Measurements from ENCODE around the gene TSSK2.
"Not testable (repeated sequence)": the region's sequence is repeated elsewhere in the genome, so short reads cannot be mapped to it uniquely, and the experiment has no call there.

TSSK2 gene

DNA sequence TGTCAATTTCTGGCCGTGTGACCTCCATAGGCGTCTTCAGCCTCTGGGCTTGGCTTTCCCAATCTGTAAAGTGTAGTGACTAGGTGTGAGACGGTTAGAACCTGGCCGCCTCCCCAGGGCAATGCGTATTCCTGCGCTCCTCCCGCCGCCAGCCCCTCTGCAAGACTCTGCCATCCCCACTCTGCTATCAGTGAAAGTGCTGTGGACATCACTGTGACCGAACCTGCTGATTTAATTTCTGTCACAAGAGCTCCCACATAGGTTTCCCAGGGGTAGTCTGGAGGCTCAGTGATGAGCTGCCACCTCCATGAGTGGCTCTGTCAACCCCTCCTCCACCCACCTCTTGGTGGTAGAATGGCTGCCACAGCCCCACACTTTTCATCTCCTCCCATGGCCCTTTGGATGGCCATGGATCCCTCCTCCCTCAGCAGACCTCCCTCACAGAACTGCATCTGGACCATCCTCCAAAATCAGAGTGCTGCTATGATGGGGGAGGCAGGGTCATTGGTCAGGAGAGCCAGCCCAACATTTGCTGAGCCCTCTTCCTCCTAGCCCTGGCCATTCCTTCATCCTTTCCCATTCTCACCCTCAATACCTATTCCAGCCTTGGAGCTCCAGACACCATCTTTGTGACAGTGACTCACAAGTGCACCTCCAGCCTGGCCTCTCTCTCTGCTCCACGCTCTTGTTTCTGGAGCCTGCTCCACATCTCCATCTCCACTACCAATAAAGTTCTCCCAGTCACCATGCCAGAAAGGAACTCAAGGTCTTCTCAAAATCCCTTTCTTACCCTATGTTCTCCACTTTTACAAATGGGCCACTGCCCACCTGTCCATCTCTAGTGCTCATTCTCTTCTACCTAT lies 20.5 kb downstream of the TSSK2 start:
- Histone ChIP-seq H3K9me3 (ENCODE audit: insufficient read depth, low read length) (no peaks in the 10 kb centered on the region), H3K4me1 (ENCODE audit: low read length) (no peaks in the 10 kb centered on the region), H2AFZ (ENCODE audit: low read depth, low read length) (no peak overlapping the region), H3K4me2 (ENCODE audit: low read length) (no peak overlapping the region), H3K36me3 (replicated peaks; ENCODE audit: low read depth, low read length) (no peaks in the 10 kb centered on the region), H3K79me2 (ENCODE audit: low read length) (no peaks in the 10 kb centered on the region), H4K20me1 (ENCODE audit: insufficient read depth, low read length) (no peaks in the 10 kb centered on the region), H3K27me3 (ENCODE audit: low read depth, low read length) (no peaks in the 10 kb centered on the region; the same call in 1 of the 2 replicates), H3K9ac (ENCODE audit: low read length) (no peak overlapping the region), H3K27ac (ENCODE audit: low read length) (no peak overlapping the region), H3K4me3 (ENCODE audit: low read length) (no peak overlapping the region)
- TF ChIP-seq, protein P1, sequence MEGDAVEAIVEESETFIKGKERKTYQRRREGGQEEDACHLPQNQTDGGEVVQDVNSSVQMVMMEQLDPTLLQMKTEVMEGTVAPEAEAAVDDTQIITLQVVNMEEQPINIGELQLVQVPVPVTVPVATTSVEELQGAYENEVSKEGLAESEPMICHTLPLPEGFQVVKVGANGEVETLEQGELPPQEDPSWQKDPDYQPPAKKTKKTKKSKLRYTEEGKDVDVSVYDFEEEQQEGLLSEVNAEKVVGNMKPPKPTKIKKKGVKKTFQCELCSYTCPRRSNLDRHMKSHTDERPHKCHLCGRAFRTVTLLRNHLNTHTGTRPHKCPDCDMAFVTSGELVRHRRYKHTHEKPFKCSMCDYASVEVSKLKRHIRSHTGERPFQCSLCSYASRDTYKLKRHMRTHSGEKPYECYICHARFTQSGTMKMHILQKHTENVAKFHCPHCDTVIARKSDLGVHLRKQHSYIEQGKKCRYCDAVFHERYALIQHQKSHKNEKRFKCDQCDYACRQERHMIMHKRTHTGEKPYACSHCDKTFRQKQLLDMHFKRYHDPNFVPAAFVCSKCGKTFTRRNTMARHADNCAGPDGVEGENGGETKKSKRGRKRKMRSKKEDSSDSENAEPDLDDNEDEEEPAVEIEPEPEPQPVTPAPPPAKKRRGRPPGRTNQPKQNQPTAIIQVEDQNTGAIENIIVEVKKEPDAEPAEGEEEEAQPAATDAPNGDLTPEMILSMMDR (IDR thresholded peaks at IDR 0.05; ENCODE audit: low read depth, low read length), result no peak
- no peak for TF ChIP-seq EZH2phosphoT487 (IDR thresholded peaks at IDR 0.05; ENCODE audit: low read depth)

DNA sequence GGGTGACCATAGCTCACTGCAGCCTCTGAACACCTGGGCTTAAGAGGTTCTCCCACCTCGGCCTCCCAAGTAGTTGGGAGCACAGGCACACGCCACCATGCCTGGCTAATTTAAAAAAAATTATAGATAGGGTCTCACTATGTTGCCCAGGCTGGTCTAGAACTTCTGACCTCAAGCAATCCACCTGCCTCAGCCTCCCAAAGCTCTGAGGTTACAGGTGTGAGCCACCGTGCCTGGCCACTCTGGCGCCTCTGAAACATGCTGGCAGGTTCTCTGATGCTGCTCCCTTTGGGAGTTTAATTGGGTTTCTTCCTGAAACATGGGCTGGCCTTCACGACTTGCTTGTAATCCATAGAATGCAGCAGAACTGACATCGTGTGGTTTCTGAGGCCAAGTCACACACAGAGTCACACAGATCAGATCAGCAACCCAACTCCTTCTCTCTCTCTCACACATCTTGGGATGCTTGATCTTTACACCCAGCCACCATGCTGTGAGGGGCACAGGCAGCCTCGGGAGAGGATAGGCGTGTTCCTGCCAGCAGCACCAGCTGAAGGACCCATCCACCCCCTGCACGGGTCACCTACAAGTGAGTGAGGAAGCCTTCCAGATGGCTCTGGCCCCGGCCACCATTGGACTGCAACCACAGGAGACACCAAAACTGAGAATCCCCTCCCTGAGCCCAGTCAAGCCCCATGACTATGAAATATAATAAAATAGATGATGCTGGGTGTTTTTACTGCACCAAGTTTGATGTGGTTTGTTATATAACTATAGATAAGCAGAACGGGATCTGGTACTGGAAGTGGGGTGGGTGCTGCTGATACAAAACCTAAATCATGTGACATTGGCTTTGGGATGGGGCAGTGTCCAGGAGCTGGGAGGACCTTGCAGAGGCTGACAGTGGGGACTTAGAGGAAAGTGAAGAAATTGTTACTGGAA lies 22.1 kb downstream of the TSSK2 start:
- no peak overlapping the region for H3K4me3 ChIP-seq (ENCODE audit: low read length)
- H3K27ac ChIP-seq (ENCODE audit: low read length), result no peak overlapping the region
- H3K27me3 ChIP-seq (ENCODE audit: low read depth, low read length), result no peaks in the 10 kb centered on the region; the same call in 1 of the 2 replicates
- H2AFZ ChIP-seq (ENCODE audit: low read depth, low read length), result no peak overlapping the region
- H3K36me3 ChIP-seq (replicated peaks; ENCODE audit: low read depth, low read length), result no peaks in the 10 kb centered on the region
- no peak for TF ChIP-seq EZH2phosphoT487 (IDR thresholded peaks at IDR 0.05; ENCODE audit: low read depth)
- TF ChIP-seq, protein P1 (IDR thresholded peaks at IDR 0.05; ENCODE audit: low read depth, low read length), result no peak
- no peak overlapping the region for H3K9ac ChIP-seq (ENCODE audit: low read length)
- no peaks in the 10 kb centered on the region for H3K79me2 ChIP-seq (ENCODE audit: low read length)
- H3K4me1 ChIP-seq (ENCODE audit: low read length), result no peaks in the 10 kb centered on the region
- no peak overlapping the region for H3K4me2 ChIP-seq (ENCODE audit: low read length)
- H4K20me1 ChIP-seq (ENCODE audit: insufficient read depth, low read length), result no peaks in the 10 kb centered on the region
- H3K9me3 ChIP-seq (ENCODE audit: insufficient read depth, low read length), result no peaks in the 10 kb centered on the region

DNA sequence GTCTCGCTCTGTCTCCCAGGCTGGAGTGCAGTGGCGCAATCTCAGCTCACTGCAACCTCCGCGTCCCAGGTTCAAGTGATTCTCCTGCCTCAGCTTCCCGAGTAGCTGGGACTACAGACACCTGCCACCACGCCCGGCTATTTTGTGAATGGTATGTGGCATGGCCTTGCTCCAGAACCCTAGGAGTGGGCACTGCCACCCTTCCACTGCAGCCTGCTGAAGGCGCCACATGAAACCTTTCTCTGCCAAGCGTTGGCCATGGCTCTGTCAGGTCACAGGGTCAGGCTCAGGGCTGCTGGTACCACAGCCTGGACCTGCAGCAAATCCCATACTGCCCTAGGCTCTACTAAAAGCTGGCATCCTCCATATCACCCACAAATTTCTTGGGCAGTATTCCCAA lies 25.0 kb downstream of the TSSK2 start:
- not testable (repeated sequence) for H3K4me3 ChIP-seq (ENCODE audit: low read length); H3K36me3 ChIP-seq (replicated peaks; ENCODE audit: low read depth, low read length); H3K9ac ChIP-seq (ENCODE audit: low read length); H3K27ac ChIP-seq (ENCODE audit: low read length); H3K79me2 ChIP-seq (ENCODE audit: low read length); H3K9me3 ChIP-seq (ENCODE audit: insufficient read depth, low read length); H3K4me2 ChIP-seq (ENCODE audit: low read length); H3K27me3 ChIP-seq (ENCODE audit: low read depth, low read length); H4K20me1 ChIP-seq (ENCODE audit: insufficient read depth, low read length); H3K4me1 ChIP-seq (ENCODE audit: low read length); H2AFZ ChIP-seq (ENCODE audit: low read depth, low read length)

DNA sequence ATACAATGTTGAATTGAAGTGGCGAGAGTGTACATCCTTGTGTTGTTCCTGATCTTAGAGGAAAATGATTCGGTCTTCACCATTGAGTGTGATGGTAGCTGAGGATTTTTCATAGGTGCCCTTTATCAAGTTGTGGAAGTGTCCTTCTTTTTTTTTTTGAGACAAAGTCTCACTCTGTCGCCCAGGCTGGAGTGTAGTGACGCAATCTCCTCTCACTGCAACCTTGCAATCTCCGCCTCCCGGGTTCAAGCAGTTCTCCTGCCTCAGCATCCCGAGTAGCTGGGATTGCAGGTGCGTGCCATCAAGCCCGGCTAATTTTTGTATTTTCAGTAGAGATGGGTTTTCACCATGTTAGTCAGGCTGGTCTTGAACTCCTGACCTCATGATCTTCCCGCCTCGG lies 27.5 kb downstream of the TSSK2 start:
- not testable (repeated sequence) for H3K27ac ChIP-seq (ENCODE audit: low read length); H3K27me3 ChIP-seq (ENCODE audit: low read depth, low read length); H4K20me1 ChIP-seq (ENCODE audit: insufficient read depth, low read length); H3K79me2 ChIP-seq (ENCODE audit: low read length); H3K4me1 ChIP-seq (ENCODE audit: low read length); H2AFZ ChIP-seq (ENCODE audit: low read depth, low read length); H3K4me2 ChIP-seq (ENCODE audit: low read length); H3K9me3 ChIP-seq (ENCODE audit: insufficient read depth, low read length); H3K9ac ChIP-seq (ENCODE audit: low read length); H3K36me3 ChIP-seq (replicated peaks; ENCODE audit: low read depth, low read length); H3K4me3 ChIP-seq (ENCODE audit: low read length)

DNA sequence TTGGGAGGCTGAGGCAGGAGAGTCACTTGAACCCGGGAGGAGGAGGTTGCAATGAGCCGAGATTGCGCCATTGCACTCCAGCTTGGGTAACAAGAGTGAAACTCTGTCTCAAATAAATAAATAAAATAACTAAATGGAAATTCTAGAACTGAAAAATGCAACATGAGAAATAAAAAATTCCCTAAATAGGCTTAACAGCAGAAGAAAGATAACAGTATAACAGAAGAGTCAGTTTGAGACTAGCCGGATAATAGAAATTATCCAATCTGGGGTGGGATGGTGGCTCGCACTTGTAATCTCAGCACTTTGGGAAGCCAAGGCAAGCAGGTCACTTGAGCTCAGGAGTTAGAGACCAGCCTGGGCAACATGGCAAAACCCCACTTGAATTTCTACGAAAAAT lies 33.3 kb downstream of the TSSK2 start:
- no peaks in the 10 kb centered on the region for H3K9me3 ChIP-seq (ENCODE audit: insufficient read depth, low read length)
- no peak overlapping the region for H3K27ac ChIP-seq (ENCODE audit: low read length)
- no peaks in the 10 kb centered on the region for H3K4me1 ChIP-seq (ENCODE audit: low read length)
- H4K20me1 ChIP-seq (ENCODE audit: insufficient read depth, low read length), result no peaks in the 10 kb centered on the region
- H3K36me3 ChIP-seq (replicated peaks; ENCODE audit: low read depth, low read length), result no peaks in the 10 kb centered on the region
- no peaks in the 10 kb centered on the region for H3K79me2 ChIP-seq (ENCODE audit: low read length)
- H3K27me3 ChIP-seq (ENCODE audit: low read depth, low read length), result no peaks in the 10 kb centered on the region
- H3K9ac ChIP-seq (ENCODE audit: low read length), result no peak overlapping the region
- no peak overlapping the region for H2AFZ ChIP-seq (ENCODE audit: low read depth, low read length)
- TF ChIP-seq, protein P1 (IDR thresholded peaks at IDR 0.05; ENCODE audit: low read depth, low read length), result no peak
- TF ChIP-seq EZH2phosphoT487 (IDR thresholded peaks at IDR 0.05; ENCODE audit: low read depth), result no peak
- H3K4me3 ChIP-seq (ENCODE audit: low read length), result no peak overlapping the region
- no peak overlapping the region for H3K4me2 ChIP-seq (ENCODE audit: low read length)
